GM13977 (cell line): ENCODE data around the gene C5AR1.
"Not testable (repeated sequence)": the region's sequence is repeated elsewhere in the genome, so short reads cannot be mapped to it uniquely, and the experiment has no call there.

Experiments used
- DNase-seq: peaks from one replicate; pipeline ENCODE4 v3.0.0; 2012; ENCODE audit warnings: low spot score
- CTCF ChIP-seq: IDR thresholded peaks from 2 replicates; pipeline ENCODE4 v1.5.1; 2012; ENCODE audit warnings: mild to moderate bottlenecking, control low read depth; ENCODE audit not compliant: insufficient read depth; ENCODE audit errors: extremely low read depth, missing control alignments
- in situ Hi-C: fragments of 300-500 bp; cut with MboI; formaldehyde crosslinking; loops from one replicate; pipeline ENCODE4 v1.12.0; 2022; ENCODE audit warnings: low sequenced_read_pairs, low pct_unique_long_range_greater_than_20kb, mixed read lengths, inconsistent platforms; ENCODE audit not compliant: unreplicated experiment

Gene C5AR1

GRCh38 chr19:47341734-47342133 lies 32.1 kb downstream of the C5AR1 start:
- no peak for TF ChIP-seq CTCF
- in situ Hi-C loops = no loop called here
- DNase-seq = no peak

- in situ Hi-C loops = no loop called here
- no peak for TF ChIP-seq CTCF
- no peak for DNase-seq
Observed at GRCh38 chr19:47343194-47343802, 33.6 kb downstream of the C5AR1 start.

- in situ Hi-C loops = no loop called here
- no peak for TF ChIP-seq CTCF
- no peak for DNase-seq
Observed at GRCh38 chr19:47344425-47344824, 34.8 kb downstream of the C5AR1 start.

- DNase-seq, in situ Hi-C loops: not testable (repeated sequence)
Observed at GRCh38 chr19:47346024-47346423, 36.4 kb downstream of the C5AR1 start.

- in situ Hi-C loops = no loop called here
- TF ChIP-seq CTCF = peak; percentile 93
- DNase-seq = peak; percentile 100
Observed at GRCh38 chr19:47348819-47349795, 39.4 kb downstream of the C5AR1 start, which contains the start of gene DHX34. Gene DHX34 (plus strand): TSS chr19:47349315. CDS start chr19:47353031, 3,716 bp downstream.

- in situ Hi-C loops = no loop called here
- TF ChIP-seq CTCF = no peak
Observed at GRCh38 chr19:47350630-47351029, 41.0 kb downstream of the C5AR1 start.

GRCh38 chr19:47351548-47351947 lies 41.9 kb downstream of the C5AR1 start:
- no peak for TF ChIP-seq CTCF
- in situ Hi-C loops = no loop called here
- DNase-seq = peak; percentile 58

More at GRCh38 chr19:47350630-47351029, 41.0 kb downstream of the C5AR1 start:
- DNase-seq = no peak
